Measurements from ENCODE around the gene ZFP57.

The ZFP57 gene

DNA sequence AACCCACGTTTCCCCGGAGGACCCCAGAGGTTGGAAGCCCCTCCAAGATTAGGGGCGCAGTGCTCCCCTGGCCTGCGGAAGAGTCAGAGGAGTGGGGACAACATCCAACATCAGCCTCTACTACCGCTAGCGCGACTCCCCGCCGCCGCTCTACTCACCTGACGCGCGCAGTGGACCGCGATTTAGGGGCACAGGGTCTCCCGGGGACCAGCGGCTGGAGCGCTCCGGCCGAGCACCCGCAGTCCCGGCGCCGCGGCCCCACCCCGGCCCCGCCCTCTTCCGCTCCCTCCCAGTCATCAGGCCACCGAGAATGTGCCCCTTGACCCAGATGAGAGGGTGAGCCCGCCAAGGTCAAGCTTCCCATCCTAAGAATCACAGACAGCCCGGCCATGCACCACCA lies at the start of gene ZFP57:
Gene ZFP57 (minus strand): TSS at position 249 of the 400 bp plus-strand sequence. CDS start 4,149 bp downstream, outside the sequence.
- DNase-seq (ENCODE audit: low spot score): no peak

- no peak for DNase-seq (ENCODE audit: low spot score)
Measured at GRCh38 chr6:29730575-29731126, 49.7 kb upstream of the ZFP57 start.

DNA sequence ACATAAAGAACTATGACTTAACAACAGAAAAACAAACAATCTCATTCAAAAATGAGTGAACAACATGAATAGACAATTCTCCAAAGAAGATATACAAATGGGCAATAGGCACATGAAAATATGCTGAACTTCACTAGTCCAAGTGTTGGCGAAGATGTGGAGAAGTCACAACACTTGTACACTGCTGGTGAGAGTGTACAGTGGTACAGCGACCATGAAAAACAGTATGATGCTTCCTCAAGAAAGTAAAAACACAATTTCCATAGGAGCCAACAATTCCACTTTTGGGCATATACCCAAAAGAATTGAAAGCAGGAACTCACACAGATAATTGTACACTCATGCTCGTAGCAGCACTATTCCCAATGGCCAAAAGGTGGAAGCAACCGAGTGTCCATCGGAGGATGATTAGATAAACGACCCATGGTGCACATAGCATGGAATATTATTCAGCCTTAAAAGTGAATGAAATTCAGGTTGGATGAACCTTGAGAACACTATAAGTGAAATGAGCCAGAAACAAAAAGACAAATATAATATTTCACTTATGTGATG lies 48.9 kb upstream of the ZFP57 start:
- no peak for DNase-seq (ENCODE audit: low spot score)

- no peak for DNase-seq (ENCODE audit: low spot score)
Measured at GRCh38 chr6:29728875-29729270, 47.9 kb upstream of the ZFP57 start.

DNA sequence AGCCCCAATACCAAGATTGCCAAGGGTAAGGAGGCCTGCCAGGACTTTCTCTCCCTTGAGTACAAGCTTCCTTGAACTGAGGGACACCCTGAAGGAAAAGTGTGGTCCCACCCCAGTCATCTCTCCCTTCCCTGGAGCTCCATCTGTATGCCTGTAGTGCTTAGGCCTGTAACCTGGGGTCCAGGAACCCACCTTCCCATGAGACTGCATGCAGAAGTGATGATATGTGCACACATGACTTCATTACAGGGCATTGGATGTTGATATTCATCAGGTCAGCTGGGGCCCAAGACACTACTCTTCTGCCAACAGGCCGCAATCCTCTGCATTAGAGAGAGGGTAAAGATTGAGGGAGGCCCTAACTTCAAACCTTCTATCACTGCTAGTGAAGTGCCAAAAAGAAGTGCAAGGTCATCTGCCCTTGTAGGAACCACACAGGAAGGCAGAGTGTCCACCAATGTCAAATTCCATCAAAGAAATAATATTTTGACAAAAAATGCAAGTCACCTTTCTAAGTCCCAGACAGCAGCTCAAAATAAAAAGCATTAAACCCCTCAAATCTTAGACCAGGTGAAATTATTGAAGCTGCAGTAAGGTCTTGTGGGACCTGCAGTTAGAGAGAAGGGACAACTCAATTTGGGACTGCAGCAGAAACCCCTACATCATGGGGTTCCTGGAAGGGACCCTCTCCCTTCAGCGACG lies 47.4 kb upstream of the ZFP57 start:
- no peak for DNase-seq (ENCODE audit: low spot score)

DNA sequence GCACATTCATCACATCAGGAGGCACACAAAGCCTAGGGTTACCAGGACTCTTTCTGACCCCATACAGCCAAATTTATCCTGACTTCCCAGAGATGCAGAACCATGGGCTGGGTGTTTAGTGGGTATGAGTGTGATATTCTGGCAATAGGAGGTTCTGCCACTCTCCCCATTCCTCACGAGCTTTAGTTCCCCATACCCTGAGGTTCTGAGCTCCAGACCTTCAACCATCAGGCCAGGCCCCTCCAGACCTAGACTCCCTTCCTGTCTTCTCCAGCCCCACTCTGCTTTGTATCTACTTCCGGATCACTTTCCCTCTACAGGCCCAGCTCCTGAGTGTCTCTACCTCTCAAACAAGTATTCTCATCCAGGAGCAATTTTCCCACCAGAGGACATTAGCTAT lies 46.7 kb upstream of the ZFP57 start:
- no peak for DNase-seq (ENCODE audit: low spot score)

DNA sequence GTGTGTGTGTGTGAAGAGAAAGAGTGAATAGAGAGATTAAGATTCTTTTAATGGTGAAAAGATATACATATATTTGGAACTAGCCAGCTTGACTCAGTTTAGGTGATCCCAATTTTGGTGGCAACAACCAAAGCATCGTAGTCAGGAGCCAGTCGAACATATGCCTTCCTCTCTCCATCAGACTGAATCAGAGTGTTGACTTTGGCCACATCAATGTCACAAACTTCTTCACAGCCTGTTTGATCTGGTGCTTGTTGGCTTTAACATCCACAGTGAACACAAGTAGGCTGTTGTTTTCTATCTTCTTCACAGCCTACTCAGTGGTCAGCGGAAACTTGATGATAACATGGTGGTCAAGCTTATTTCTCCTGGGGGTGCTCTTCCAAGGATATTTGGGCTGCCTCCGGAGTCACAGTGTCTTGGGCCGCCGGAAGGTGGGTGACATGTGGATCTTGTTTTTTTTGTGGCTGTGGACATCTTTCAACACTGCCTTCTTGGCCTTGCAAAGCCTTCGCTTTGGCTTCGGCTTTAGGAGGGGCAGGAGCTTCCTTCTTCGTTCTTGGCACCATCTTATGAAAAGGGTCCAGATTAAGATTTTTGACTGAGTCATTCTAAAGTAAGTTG lies 45.7 kb upstream of the ZFP57 start:
- no peak for DNase-seq (ENCODE audit: low spot score)

DNA sequence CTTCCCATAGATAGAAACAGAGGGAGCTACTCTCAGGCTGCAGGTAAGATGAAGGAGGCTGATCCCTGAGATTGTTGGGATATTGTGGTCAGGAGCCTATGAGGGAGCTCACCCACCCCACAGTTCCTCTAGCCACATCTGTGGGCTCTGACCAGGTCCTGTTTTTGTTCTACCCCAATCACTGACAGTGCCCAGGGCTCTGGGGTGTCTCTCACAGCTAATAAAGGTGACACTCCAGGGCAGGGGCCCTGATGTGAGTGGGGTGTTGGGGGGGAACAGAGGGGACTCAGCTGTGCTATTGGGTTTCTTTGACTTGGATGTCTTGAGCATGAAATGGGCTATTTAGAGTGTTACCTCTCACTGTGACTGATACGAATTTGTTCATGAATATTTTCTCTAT lies 45.0 kb upstream of the ZFP57 start:
- no peak for DNase-seq (ENCODE audit: low spot score)

GRCh38 chr6:29724937-29725869 lies 44.3 kb upstream of the ZFP57 start:
- DNase-seq (ENCODE audit: low spot score): no peak

GRCh38 chr6:29723666-29724588 lies 43.0 kb upstream of the ZFP57 start:
- no peak for DNase-seq (ENCODE audit: low spot score)

GRCh38 chr6:29723262-29723665 lies 42.3 kb upstream of the ZFP57 start, which contains the start of gene HLA-F:
Gene HLA-F, plus strand, starts transcription at chr6:29723434. Its CDS starts 30 bp downstream, at chr6:29723464.
- no peak for DNase-seq (ENCODE audit: low spot score)

DNA sequence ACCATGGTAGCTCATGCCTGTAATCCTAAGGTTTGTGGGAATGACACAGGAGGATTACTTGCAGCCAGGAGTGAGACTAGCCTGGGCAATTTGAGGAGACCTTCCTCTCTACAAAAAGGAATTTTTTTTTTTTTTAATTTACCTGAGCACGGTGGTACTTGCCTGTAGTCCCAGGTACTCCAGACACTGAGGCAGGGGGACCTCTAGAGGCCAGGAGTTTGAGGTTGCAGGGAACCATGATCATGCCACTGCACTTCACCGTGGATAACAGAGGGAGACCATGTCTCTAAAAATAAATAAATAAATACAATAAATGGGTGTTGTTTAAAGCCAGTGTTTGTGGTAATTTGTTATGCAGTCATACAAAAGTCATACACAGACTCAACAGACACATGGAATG lies 39.9 kb upstream of the ZFP57 start:
- DNase-seq (ENCODE audit: low spot score): no peak

- no peak for DNase-seq (ENCODE audit: low spot score)
Measured at GRCh38 chr6:29710281-29710941, 29.5 kb upstream of the ZFP57 start.

DNA sequence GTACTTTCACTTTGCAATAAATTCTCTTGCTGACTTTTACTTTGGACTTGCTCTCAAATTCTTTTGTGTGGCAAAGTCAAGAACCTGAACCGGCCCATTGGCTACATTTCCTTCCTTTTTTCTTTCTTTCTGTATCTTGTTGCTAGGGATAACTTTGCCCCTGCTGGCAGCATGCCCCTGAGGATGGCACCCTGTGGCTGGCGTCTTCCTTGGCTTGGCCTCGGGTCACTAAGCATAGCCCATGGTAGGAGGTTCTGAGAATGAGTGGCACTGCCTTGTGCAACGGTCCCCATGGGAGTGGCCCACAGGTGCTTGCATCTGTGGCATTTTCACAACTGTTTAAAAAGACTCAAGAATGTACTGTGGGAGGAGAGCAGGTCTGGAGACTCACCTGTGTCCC lies 28.2 kb upstream of the ZFP57 start:
- no peak for DNase-seq (ENCODE audit: low spot score)

GRCh38 chr6:29708432-29709179 lies 27.7 kb upstream of the ZFP57 start:
- DNase-seq (ENCODE audit: low spot score): no peak

DNA sequence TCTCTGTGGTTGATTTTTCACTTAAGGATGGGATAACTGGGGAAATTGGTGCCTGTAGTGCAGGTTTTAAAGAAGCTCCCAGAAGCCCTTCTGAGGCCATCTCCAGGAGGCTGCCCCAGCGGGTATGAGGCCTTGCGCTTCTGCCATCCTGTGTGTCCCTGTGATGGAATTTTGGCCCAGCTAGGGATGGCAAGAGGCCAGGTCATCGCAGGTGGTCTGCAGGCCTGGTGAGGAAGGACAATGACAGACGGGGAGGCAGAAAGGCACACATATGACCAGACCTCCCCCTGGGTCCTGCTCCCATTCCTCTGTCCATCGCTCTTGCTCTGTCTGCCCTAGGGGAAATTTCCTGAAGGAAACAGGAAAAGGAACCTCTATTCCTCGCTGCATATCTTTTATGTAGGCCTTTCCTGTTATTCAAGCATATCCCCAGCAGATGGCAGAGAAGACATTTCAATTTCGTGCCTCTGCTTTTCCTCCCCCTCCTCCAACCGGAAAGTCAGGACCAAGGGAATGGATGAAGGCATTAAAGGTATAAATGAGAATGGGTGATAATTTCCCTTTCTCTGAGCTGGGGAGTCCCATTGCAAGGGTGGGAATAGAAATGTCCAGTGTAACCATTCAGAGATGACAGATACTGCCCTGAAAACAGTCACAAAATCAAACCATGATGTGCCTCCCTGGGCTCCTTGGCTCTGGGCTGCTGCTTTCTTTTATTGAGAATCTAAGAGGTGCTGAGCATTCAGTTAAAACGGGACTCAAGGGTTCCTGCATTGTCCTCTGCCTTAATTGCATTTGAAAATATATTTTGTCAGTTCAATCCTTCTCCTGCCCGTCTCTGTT lies 24.7 kb upstream of the ZFP57 start:
- DNase-seq (ENCODE audit: low spot score): peak; percentile 16

DNA sequence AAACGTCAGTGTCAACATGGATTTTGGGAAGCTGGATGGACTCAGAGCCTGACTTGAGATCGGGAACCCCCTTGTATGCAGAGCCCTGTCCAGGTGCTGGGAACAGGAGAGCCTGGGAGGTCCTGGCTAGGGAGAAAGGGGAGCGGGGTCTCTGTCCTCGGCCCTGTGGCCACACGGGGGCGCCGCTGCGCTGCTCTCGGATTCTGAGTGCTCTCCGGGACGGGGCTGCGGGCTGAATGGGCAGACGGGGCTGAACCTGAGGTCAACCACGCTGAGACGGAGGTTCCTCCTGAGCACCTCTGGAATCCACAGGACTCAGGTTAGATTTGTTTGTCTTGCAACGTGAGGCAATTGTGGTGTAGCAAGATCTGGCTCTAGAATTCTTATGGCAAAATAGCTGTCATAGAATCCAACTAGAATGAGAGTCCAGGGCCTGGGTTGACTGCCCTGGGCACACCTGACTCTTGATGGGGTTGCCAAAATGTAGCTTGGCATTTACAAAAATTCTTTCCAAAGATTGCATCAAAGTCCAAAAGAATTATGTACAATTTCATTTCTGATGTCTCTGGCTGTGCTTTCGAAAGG lies 21.7 kb upstream of the ZFP57 start:
- peak; percentile 59 for DNase-seq (ENCODE audit: low spot score)
